H1 (cell line): ENCODE results near the gene TSPAN33. TPM values are rescaled to one million over a fixed set of nuclear protein-coding genes. Genes with fewer than 3 reads are reported as not detected.

Source experiments
- MAFK ChIP-seq: IDR thresholded peaks from 2 replicates; pipeline ENCODE4 v1.6.1; 2012; ENCODE audit warnings: low read depth, mild to moderate bottlenecking, improper control_type of control experiment, low read length
- polyA plus RNA-seq, 7 experiments: library from polyadenylated mRNA; depleted of rRNA in 3 of 7; stranded (reverse) in 5 of 7; unstranded in 2 of 7; fragments of >200 nt in 5 of 7; fragments of 200-250 nt in 2 of 7; gene quantifications; 1 replicate in 5 of 7; 2 replicates in 1 of 7; 4 replicates in 1 of 7; pipeline versions ENCODE4 v1.2.1 to v1.2.3, GENCODE V29; 2011 to 2013; ENCODE audit warnings: missing spikeins in 2 of 7, mixed read lengths in 2 of 7
- total RNA-seq: library from RNA; stranded (reverse); fragmentation: NEBNext Ultra II Directional; extraction: Animal tissue kit (Norgen Biotek cat#: 25700); gene quantifications from 2 replicates; pipeline ENCODE4 v1.2.1, GENCODE V29; 2021
- TF ChIP-seq, protein P1 (sequence below): IDR thresholded peaks from 2 replicates; pipeline ENCODE4 v1.6.1; 2012; ENCODE audit warnings: inconsistent platforms

TSPAN33 gene
- total and polyA plus RNA-seq, 2 of the 8 experiments (the other 6 are each of a cell fraction or from before 2014, with no cell fraction given), result 42.8 to 47.1 TPM

DNA sequence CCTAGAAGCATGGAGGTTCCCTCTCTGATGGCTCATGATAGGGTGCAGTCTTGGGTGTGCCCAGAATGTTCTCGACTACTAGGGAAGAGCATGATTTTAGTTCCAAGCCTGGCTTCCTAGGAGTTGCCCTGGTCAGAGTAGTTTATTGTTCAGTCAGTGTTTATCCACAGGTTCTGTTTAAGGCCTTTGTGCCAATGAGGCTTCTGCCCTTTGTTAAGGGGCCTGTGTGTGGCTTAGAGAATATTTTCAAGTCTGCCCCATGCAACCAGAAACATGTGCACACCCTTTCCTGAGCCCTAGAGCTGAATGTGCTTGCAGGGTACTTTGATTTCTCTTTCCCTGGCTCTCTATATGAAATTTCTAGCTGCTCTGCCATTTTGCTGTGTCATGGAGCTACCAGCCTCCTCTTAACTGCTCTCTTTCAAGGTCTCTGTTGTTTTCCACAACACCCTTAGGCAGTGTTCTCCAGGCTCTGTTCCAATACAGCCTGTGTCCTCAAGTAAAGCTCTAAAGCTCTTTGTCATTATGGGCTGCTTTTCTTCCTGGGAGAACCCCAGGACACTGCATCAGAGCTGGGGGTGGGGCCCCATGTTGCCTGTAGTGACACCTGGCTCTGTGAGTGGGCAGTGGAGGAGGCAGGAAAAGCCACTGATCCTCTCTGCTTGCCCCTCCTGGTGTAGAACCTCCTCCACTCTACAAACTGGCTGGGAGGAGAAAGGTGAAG, 34.1 kb upstream of the TSPAN33 start (continued):
- TF ChIP-seq, protein P1, sequence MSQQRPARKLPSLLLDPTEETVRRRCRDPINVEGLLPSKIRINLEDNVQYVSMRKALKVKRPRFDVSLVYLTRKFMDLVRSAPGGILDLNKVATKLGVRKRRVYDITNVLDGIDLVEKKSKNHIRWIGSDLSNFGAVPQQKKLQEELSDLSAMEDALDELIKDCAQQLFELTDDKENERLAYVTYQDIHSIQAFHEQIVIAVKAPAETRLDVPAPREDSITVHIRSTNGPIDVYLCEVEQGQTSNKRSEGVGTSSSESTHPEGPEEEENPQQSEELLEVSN, result no peak
- TF ChIP-seq MAFK, result peak; percentile 61; the same call in 1 of the 2 replicates
- TF ChIP-seq, all 59 proteins: peak for 5
